DOHH2 (cell line): Measurements from ENCODE around the gene DGKD.

ENCODE experiments used
- H3F3A ChIP-seq: fragments of 200-600 bp; sonication (generic), shearing (Covaris generic); 2 replicates; pipeline ENCODE4 v1.6.0; 2016; ENCODE audit warnings: antibody characterized with exemption, mild to moderate bottlenecking; ENCODE audit not compliant: control insufficient read depth, insufficient read depth
- H3K27ac ChIP-seq: fragments of 200-600 bp; sonication (generic); 2 replicates; pipeline ENCODE4 v1.5.1; 2014; ENCODE audit warnings: low read depth, mild to moderate bottlenecking, low read length, moderate library complexity
- H3K27me3 ChIP-seq: fragments of 200-600 bp; sonication (generic); 2 replicates; pipeline ENCODE4 v1.6.1; 2014; ENCODE audit warnings: mild to moderate bottlenecking, low read length, mixed read lengths; ENCODE audit not compliant: control insufficient read depth
- H3K36me3 ChIP-seq: fragments of 200-600 bp; sonication (generic); 2 replicates; pipeline ENCODE4 v1.6.1; 2014; ENCODE audit warnings: mild to moderate bottlenecking, low read length, moderate library complexity, mixed read lengths; ENCODE audit not compliant: control insufficient read depth
- H3K4me1 ChIP-seq: fragments of 200-600 bp; sonication (generic); 2 replicates; pipeline ENCODE4 v1.6.1; 2014; ENCODE audit warnings: mild to moderate bottlenecking, low read length, mixed read lengths; ENCODE audit not compliant: control insufficient read depth
- H3K4me2 ChIP-seq: fragments of 200-600 bp; sonication (generic); 2 replicates; pipeline ENCODE4 v1.6.0; 2014; ENCODE audit warnings: mild to moderate bottlenecking, low read length, moderate library complexity
- H3K4me3 ChIP-seq: fragments of 200-600 bp; sonication (generic); 2 replicates; pipeline ENCODE4 v1.5.1; 2014; ENCODE audit warnings: mild to moderate bottlenecking, low read length, mixed read lengths
- H3K79me2 ChIP-seq: fragments of 200-600 bp; sonication (generic); 2 replicates; pipeline ENCODE4 v1.6.1; 2014; ENCODE audit warnings: mild to moderate bottlenecking, low read length, mixed read lengths; ENCODE audit not compliant: control insufficient read depth
- H3K9me2 ChIP-seq: fragments of 200-600 bp; sonication (generic); replicated peaks from 2 replicates; pipeline ENCODE4 v1.6.1; 2014; ENCODE audit warnings: mild to moderate bottlenecking, low read length, mixed read lengths; ENCODE audit not compliant: control insufficient read depth
- H3K9me3 ChIP-seq: fragments of 200-600 bp; sonication (generic); 2 replicates; pipeline ENCODE4 v1.6.1; 2014; ENCODE audit warnings: antibody characterized with exemption, low read length, mixed read lengths; ENCODE audit not compliant: control insufficient read depth, insufficient read depth
- H4K20me1 ChIP-seq: fragments of 200-600 bp; sonication (generic); 2 replicates; pipeline ENCODE4 v1.6.0; 2014; ENCODE audit warnings: low read depth, mild to moderate bottlenecking, antibody characterized with exemption, low read length, moderate library complexity; ENCODE audit not compliant: control insufficient read depth, insufficient read depth
- CTCF ChIP-seq: fragments of 200-600 bp; sonication (generic); IDR thresholded peaks from one replicate; pipeline ENCODE4 v1.5.1; 2014; ENCODE audit warnings: antibody characterized with exemption, mild to moderate bottlenecking, low read depth, low read length; ENCODE audit not compliant: poor library complexity, severe bottlenecking
- EZH2phosphoT487 ChIP-seq: fragments of 200-600 bp; sonication (generic); IDR thresholded peaks from 2 replicates; pipeline ENCODE4 v1.6.1; 2017; ENCODE audit warnings: borderline replicate concordance, mild to moderate bottlenecking, antibody characterized with exemption, low read length, moderate library complexity, mixed read lengths

DGKD gene

DNA sequence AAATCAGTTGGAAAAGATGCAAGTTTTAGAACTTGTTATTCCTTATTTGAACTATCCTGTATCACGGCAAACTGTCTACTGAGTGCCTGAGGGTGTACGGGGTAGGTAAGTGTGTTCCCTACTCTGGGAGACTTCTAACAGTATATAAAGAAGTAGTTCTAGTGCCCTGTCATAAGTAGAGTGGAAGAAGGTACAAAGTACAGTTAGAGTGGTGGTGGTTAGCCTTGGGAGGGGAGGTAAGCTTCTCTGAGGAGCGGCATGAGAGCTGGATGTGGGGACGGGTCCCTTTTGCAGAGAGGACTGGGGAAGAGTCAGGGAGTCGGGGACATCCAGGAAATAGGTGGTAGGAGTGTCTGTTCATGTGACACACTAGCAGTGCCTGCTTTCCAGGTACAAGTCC is 48.5 kb downstream of the DGKD start:
- Histone ChIP-seq H3K4me3 (no peak overlapping the region), H3F3A (no peaks in the 10 kb centered on the region), H3K36me3 (peaks cover 30% of the 10 kb centered on the region), H3K79me2 (no peaks in the 10 kb centered on the region; the same call in 1 of the 2 replicates), H3K9me2 (no peaks in the 10 kb centered on the region), H3K27me3 (no peaks in the 10 kb centered on the region), H3K27ac (no peak overlapping the region), H3K9me3 (no peaks in the 10 kb centered on the region), H4K20me1 (peaks cover 3% of the 10 kb centered on the region; the same call in 1 of the 2 replicates), H3K4me2 (no peak overlapping the region), H3K4me1 (peaks cover 4% of the 10 kb centered on the region; the same call in 1 of the 2 replicates)
- no peak for TF ChIP-seq CTCF
- no peak for TF ChIP-seq EZH2phosphoT487

DNA sequence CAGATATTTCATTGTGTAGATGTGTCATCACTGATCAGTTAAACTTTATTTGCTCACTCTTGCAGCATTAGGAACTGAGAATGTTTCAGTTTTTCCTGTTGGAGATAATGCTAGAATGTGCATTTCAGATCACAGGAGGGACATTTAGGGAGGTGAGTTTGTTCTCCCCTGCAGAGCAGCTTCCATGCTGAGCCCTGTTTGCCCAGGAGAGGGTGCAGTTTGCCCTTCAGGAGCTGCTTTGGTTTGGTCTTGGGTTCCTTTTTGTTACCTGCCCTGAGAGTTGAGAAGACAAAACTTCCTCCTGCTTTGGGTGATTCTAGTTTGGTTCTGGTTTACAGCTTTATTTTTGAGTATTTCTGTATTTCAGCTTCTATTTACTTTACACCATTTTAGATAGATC is 49.9 kb downstream of the DGKD start:
- Histone ChIP-seq H3K27ac (no peak overlapping the region), H3K9me3 (no peaks in the 10 kb centered on the region), H3F3A (no peaks in the 10 kb centered on the region), H3K27me3 (no peaks in the 10 kb centered on the region), H3K4me1 (peaks cover 2% of the 10 kb centered on the region; the same call in 1 of the 2 replicates), H3K9me2 (no peaks in the 10 kb centered on the region), H3K79me2 (no peaks in the 10 kb centered on the region; the same call in 1 of the 2 replicates), H3K4me3 (no peak overlapping the region), H3K36me3 (peaks cover 27% of the 10 kb centered on the region), H4K20me1 (peaks cover 3% of the 10 kb centered on the region; the same call in 1 of the 2 replicates), H3K4me2 (no peak overlapping the region)
- TF ChIP-seq EZH2phosphoT487 (no peak), CTCF (peak; percentile 83)

DNA sequence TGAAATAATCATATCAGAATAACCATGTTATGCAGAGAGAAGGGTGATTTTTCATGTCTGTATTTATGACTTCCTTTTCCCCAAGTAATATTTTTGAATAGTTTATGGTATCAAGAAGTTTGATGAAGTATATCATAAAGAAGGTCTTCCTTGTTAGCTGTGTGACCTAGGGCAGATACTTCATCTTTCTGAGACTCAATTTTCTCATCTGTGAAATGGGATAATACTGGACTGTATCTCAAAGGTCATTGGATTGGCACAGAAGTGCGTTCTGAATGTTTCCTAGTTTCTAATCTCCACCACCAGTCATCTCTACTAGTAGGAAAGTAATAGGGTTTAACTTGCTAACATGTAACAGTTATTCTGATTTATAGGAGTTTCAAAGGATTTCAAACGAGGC is 52.6 kb downstream of the DGKD start:
- H3K4me3 ChIP-seq, result no peak overlapping the region
- H3F3A ChIP-seq, result no peaks in the 10 kb centered on the region
- no peaks in the 10 kb centered on the region for H3K4me1 ChIP-seq
- H3K27me3 ChIP-seq, result no peaks in the 10 kb centered on the region
- H3K4me2 ChIP-seq, result no peak overlapping the region
- H3K79me2 ChIP-seq, result peaks cover 18% of the 10 kb centered on the region
- no peaks in the 10 kb centered on the region for H3K9me2 ChIP-seq
- H3K27ac ChIP-seq, result no peak overlapping the region
- H3K36me3 ChIP-seq, result peaks cover 30% of the 10 kb centered on the region
- peaks cover 15% of the 10 kb centered on the region; the same call in 1 of the 2 replicates for H3K9me3 ChIP-seq
- H4K20me1 ChIP-seq, result peaks cover 3% of the 10 kb centered on the region; the same call in 1 of the 2 replicates
- TF ChIP-seq CTCF (no peak), EZH2phosphoT487 (no peak)

DNA sequence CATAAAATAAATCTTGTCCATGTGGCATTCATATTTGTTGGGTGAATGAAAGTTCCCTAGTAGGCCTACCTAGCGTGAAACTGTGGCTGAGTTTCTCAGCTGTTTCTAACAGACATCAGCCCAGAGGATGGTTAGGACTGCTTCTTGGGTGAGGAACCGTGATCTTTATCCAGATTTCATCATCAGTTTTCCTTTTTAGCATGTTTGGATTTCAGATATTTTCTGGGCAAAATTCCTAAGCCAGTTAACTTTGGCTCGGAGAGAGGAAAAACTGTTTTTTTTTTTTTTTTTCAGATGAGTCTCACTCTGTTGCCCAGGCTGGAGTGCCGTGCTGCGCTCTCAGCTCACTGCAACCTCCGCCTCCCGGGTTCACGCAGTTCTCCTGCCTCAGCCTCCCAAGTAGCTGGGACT is 53.5 kb downstream of the DGKD start:
- Histone ChIP-seq H3F3A (no peaks in the 10 kb centered on the region), H3K9me3 (peaks cover 15% of the 10 kb centered on the region; the same call in 1 of the 2 replicates), H3K4me3 (no peak overlapping the region), H3K36me3 (peaks cover 30% of the 10 kb centered on the region), H4K20me1 (no peaks in the 10 kb centered on the region), H3K27me3 (no peaks in the 10 kb centered on the region), H3K4me2 (no peak overlapping the region), H3K4me1 (no peaks in the 10 kb centered on the region), H3K79me2 (peaks cover 20% of the 10 kb centered on the region), H3K27ac (no peak overlapping the region), H3K9me2 (no peaks in the 10 kb centered on the region)
- TF ChIP-seq EZH2phosphoT487 (no peak), CTCF (no peak)
